GM21381 (cell line): ENCODE measurements around the gene MYL6B.
"Not testable (repeated sequence)": the region's sequence is repeated elsewhere in the genome, so short reads cannot be mapped to it uniquely, and the experiment has no call there.

Experiments
- ATAC-seq: cut with Tn5 transposase; IDR thresholded peaks from one replicate; pipeline ENCODE4 v1.9.1; 2021; ENCODE audit warnings: mild to moderate bottlenecking, moderate library complexity; ENCODE audit not compliant: unreplicated experiment

The MYL6B gene

GRCh38 chr12:56152132-56152755 is at the start of gene MYL6B:
MYL6B (plus strand) TSS chr12:56152587; CDS start chr12:56153919, 1,332 bp downstream.
- peak; percentile 85 for ATAC-seq

- no peak for ATAC-seq
These were observed 49.7 kb upstream of the MYL6B start for GRCh38 chr12:56102683-56103065.

GRCh38 chr12:56103066-56103711 is 49.2 kb upstream of the MYL6B start:
- ATAC-seq = no peak

GRCh38 chr12:56103823-56104108 is 48.6 kb upstream of the MYL6B start:
- ATAC-seq = no peak

GRCh38 chr12:56104109-56104814 is 48.1 kb upstream of the MYL6B start, which contains the start of gene PA2G4:
PA2G4 (plus strand) TSS chr12:56104559; CDS start chr12:56104738, 179 bp downstream.
- ATAC-seq = peak; percentile 94

- no peak for ATAC-seq
These were observed 47.4 kb upstream of the MYL6B start for GRCh38 chr12:56104815-56105608.

- no peak for ATAC-seq
These were observed 46.8 kb upstream of the MYL6B start for GRCh38 chr12:56105609-56105902.

GRCh38 chr12:56107242-56107641 is 45.1 kb upstream of the MYL6B start:
- no peak for ATAC-seq

- ATAC-seq = no peak
These were observed 41.8 kb upstream of the MYL6B start for GRCh38 chr12:56110571-56110970.

GRCh38 chr12:56114084-56114483 is 38.3 kb upstream of the MYL6B start:
- no peak for ATAC-seq

GRCh38 chr12:56115329-56115728 is 37.1 kb upstream of the MYL6B start:
- ATAC-seq = no peak

GRCh38 chr12:56116267-56117081 is 35.9 kb upstream of the MYL6B start, which contains the start of gene RPL41:
RPL41 (plus strand) TSS chr12:56116633.
- peak; percentile 46 for ATAC-seq

- ATAC-seq = not testable (repeated sequence)
These were observed 35.2 kb upstream of the MYL6B start for GRCh38 chr12:56117082-56117706.

- ATAC-seq = peak; percentile 76
These were observed 34.4 kb upstream of the MYL6B start, which contains the start of gene ZC3H10 for GRCh38 chr12:56117778-56118687. ZC3H10 (plus strand) TSS chr12:56118266; CDS start chr12:56120563, 2,297 bp downstream.

- ATAC-seq = no peak
These were observed 33.6 kb upstream of the MYL6B start for GRCh38 chr12:56118688-56119357.

GRCh38 chr12:56119361-56119796 is 33.0 kb upstream of the MYL6B start:
- no peak for ATAC-seq

GRCh38 chr12:56120158-56120846 is 32.1 kb upstream of the MYL6B start:
- no peak for ATAC-seq
